Parathyroid adenoma (tissue), 2 donors: ENCODE data around the gene MRPL14.
A peak's percentile ranks its signal among the peaks of the same experiment; 100 is the strongest.

ENCODE experiments used
- H2AFZ ChIP-seq: fragments of 300-600 bp; sonication (generic); one replicate; pipeline ENCODE4 v1.7.0; 2017; ENCODE audit warnings: antibody characterized with exemption, mild to moderate bottlenecking
- H3K27ac ChIP-seq: fragments of 300-600 bp; sonication (generic); one replicate; pipeline ENCODE4 v1.7.0; 2017
- H3K27me3 ChIP-seq: fragments of 300-600 bp; sonication (generic); one replicate; pipeline ENCODE4 v1.7.0; 2017; ENCODE audit warnings: low read length; ENCODE audit not compliant: control insufficient read depth, insufficient read depth
- H3K36me3 ChIP-seq: fragments of 300-600 bp; sonication (generic); one replicate; pipeline ENCODE4 v1.7.0; 2017; ENCODE audit warnings: low read length; ENCODE audit not compliant: control insufficient read depth, insufficient read depth
- H3K4me1 ChIP-seq: fragments of 300-600 bp; sonication (generic); one replicate; pipeline ENCODE4 v1.7.0; 2017; ENCODE audit warnings: control low read depth
- H3K4me2 ChIP-seq: fragments of 300-600 bp; sonication (generic); one replicate; pipeline ENCODE4 v1.7.0; 2017; ENCODE audit warnings: low read length
- H3K4me3 ChIP-seq: fragments of 300-600 bp; sonication (generic); one replicate; pipeline ENCODE4 v1.7.0; 2017; ENCODE audit warnings: low read depth, low read length
- H3K79me2 ChIP-seq: fragments of 300-600 bp; sonication (generic); one replicate; pipeline ENCODE4 v1.7.0; 2017; ENCODE audit warnings: control low read depth
- H3K9ac ChIP-seq: fragments of 300-600 bp; sonication (generic); one replicate; pipeline ENCODE4 v1.7.0; 2017; ENCODE audit warnings: mild to moderate bottlenecking
- H3K9me3 ChIP-seq: fragments of 300-600 bp; sonication (generic); one replicate; pipeline ENCODE4 v1.7.0; 2017; ENCODE audit warnings: low read length; ENCODE audit not compliant: control insufficient read depth
- TF ChIP-seq, protein P1 (sequence below): fragments of 300-600 bp; sonication (generic); IDR thresholded peaks from one replicate; pipeline ENCODE4 v1.7.0; 2017; ENCODE audit warnings: antibody characterized with exemption, mild to moderate bottlenecking
- donor health status: primary hyperparathyroidism.

Gene MRPL14

DNA sequence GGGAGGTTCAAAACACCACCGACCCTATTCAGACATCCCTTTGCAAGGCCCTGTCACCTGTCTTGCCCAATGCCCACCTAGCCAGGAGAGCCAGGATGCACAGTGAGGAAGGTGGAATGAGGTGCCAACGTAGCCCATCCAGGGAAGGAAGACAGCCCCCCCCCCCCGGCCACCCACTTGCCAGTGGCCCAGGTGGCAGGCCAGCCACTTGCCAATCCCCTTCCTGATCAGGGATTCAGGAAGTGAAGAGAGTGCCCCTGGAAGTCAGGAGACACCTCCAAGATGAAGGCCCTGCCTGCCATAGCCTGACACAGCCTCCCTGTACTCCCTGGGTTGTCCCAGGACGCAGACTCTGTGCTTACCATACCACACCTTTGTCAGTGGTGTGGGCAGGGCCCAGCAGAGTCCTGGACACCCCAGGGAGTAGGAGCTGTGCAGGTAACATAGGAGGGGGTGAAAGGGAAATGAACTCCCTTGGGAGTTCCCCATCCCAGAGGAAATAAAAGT lies 54.7 kb downstream of the MRPL14 start:
- Histone ChIP-seq H3K9me3 (no peaks in the 10 kb centered on the region), H3K27ac (no peak overlapping the region), H3K79me2 (no peaks in the 10 kb centered on the region), H3K9ac (no peak overlapping the region), H3K4me2 (peak overlapping the region; percentile 94), H2AFZ (peak overlapping the region; percentile 92), H3K27me3 (no peaks in the 10 kb centered on the region), H3K4me1 (peaks cover 5% of the 10 kb centered on the region), H3K36me3 (no peaks in the 10 kb centered on the region), H3K4me3 (peak overlapping the region; percentile 64)
- TF ChIP-seq, protein P1, sequence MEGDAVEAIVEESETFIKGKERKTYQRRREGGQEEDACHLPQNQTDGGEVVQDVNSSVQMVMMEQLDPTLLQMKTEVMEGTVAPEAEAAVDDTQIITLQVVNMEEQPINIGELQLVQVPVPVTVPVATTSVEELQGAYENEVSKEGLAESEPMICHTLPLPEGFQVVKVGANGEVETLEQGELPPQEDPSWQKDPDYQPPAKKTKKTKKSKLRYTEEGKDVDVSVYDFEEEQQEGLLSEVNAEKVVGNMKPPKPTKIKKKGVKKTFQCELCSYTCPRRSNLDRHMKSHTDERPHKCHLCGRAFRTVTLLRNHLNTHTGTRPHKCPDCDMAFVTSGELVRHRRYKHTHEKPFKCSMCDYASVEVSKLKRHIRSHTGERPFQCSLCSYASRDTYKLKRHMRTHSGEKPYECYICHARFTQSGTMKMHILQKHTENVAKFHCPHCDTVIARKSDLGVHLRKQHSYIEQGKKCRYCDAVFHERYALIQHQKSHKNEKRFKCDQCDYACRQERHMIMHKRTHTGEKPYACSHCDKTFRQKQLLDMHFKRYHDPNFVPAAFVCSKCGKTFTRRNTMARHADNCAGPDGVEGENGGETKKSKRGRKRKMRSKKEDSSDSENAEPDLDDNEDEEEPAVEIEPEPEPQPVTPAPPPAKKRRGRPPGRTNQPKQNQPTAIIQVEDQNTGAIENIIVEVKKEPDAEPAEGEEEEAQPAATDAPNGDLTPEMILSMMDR: no peak

DNA sequence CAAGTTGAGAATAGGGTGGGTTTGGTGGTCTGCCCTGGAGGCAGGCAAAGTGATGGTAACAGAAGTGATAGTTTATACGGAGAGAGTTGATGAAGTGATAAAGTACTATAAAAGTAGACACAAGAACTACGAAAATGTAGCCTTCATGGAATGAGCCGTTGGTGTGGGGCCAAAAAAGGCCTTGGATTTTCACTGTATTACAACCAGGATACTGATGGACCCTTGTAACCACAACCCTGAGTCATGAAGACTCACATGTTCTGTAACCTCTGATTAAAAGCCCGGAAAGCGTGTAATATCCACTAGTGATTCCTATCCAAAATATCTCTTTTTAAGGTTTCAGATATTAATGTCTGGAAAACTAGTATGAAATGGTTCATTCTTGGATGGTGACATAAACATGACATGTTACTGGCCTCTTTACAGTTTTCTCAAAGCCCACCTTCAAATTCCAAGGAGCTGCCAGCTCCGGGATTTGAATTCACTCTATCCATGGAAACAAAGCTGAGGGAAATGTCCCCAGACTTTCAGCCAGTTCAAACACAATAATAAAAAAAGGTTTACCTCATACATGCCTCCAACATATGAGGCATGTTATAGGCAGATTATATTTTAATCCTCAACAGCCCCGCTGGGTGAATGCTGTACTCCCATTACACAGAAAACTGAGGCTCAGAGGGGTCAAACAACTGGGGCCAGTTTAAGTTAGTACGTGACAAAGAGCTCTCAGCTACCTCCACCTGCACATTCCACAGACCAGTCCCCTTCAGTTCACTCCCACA lies 55.4 kb downstream of the MRPL14 start:
- no peak overlapping the region for H3K4me2 ChIP-seq
- H3K79me2 ChIP-seq: no peaks in the 10 kb centered on the region
- H3K4me1 ChIP-seq: peaks cover 5% of the 10 kb centered on the region
- no peak overlapping the region for H3K4me3 ChIP-seq
- no peaks in the 10 kb centered on the region for H3K27me3 ChIP-seq
- no peaks in the 10 kb centered on the region for H3K9me3 ChIP-seq
- H3K27ac ChIP-seq: no peak overlapping the region
- TF ChIP-seq, protein P1: no peak
- H3K36me3 ChIP-seq: no peaks in the 10 kb centered on the region
- H3K9ac ChIP-seq: no peak overlapping the region
- H2AFZ ChIP-seq: no peak overlapping the region

DNA sequence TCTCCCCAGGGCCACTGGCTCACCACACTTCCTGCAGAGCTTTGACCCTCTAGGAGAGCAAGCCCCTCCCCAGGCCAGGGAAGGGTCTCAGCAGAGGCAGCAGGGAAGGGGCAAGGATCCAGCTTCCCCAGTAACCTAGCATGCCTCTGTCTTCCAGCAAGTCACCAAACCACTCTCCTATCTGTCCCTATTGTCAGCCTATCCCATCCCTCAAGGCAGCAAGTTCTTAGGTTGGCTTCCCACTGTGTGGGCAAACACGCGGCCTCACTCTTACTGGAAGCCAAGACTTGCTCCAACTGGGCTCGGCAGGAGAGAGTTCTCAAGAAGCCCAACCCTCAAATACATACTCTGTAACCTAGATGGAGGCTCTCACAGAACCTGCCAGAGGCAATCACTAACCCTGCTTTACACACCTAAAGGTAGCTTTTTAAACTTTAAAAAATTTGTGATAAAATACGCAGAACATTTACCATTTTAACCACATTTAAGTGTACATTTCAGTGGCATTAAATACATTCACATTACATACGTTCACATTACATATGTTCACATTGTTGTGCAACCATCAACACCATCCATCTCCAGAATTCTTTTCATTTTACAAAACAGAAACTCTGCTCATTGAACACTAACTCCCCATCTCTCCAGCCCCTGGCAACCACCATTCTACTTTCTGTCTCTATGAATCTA lies 58.5 kb downstream of the MRPL14 start:
- no peak overlapping the region for H3K9ac ChIP-seq
- no peaks in the 10 kb centered on the region for H3K79me2 ChIP-seq
- no peak overlapping the region for H2AFZ ChIP-seq
- no peak overlapping the region for H3K27ac ChIP-seq
- TF ChIP-seq, protein P1: no peak
- H3K36me3 ChIP-seq: no peaks in the 10 kb centered on the region
- H3K4me1 ChIP-seq: peaks cover 4% of the 10 kb centered on the region
- no peak overlapping the region for H3K4me3 ChIP-seq
- H3K27me3 ChIP-seq: no peaks in the 10 kb centered on the region
- H3K9me3 ChIP-seq: no peaks in the 10 kb centered on the region
- no peak overlapping the region for H3K4me2 ChIP-seq

DNA sequence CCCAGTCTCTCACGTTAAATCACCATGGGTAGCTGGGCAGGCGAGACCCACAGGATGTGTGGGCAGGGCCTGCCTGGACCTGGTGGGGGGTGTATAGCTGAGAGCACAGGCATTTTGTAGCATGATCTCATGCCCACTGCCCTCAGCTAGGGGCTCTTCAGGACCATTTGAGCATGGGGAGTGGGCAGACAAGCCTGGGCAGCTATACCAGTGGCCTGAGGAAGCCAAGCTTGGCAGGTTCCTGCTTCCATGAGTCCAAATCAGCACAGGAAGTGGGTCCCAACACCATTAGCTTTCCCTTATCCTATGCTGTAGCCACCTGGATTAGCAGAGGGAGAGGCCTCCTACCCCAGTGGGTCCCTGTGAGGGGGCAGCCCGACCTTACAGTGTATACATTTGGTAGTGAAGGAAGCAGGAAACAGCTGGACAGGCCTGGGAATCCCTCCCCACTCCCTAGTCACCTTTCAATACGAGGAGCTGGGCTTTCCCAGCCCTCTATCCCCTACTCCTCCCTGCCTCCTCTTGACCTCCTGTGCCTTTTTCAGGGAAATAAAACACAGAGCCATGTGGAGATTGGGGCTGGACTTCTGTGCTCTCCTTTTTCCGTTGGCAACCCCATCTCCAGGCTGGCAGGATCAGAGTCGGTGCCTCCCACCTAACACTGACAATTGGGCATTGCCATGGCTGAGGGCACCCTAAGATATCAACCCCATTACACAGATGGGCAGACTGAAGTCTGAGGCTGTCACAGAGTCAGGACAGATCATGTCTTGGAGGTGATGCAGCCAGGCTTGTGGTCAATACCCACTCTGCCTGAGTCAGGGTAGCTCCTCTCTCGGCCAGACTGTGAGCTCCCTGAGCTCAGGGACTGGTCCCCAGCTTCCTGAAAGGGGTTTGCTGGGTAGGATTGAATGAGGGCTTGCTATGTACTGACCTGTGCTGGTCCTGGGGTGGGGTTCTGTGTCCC lies 59.8 kb downstream of the MRPL14 start:
- Histone ChIP-seq H3K79me2 (no peaks in the 10 kb centered on the region), H3K4me2 (no peak overlapping the region), H3K27ac (no peak overlapping the region), H3K9ac (no peak overlapping the region), H3K27me3 (no peaks in the 10 kb centered on the region), H3K36me3 (no peaks in the 10 kb centered on the region), H2AFZ (no peak overlapping the region), H3K9me3 (no peaks in the 10 kb centered on the region), H3K4me3 (no peak overlapping the region), H3K4me1 (no peaks in the 10 kb centered on the region)
- TF ChIP-seq, protein P1: no peak
